ENCODE data around the gene RERE.

The RERE gene

DNA sequence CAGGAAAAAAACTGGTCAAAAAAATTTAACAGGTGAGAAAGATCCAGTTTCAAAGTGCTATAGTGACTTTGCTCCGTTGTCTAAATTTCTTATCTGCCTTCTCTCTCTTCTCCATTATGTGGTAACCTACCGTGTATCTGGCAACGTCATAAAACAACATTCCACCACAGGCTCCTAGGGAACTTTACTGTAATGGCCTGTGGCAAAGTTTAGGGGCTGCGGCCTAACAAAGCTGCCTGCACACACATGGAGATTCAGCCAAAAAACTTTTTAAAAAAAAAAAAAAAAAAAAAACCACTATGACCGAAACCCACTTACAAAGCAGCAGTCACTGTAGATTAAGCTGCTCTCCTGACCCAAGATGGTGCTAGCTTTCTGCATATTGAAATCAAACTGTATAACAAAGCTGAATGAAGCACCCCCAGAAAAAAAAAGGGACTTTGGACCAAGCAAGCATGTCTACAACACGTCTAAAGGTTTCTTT, 296.9 kb downstream of the RERE start (continued):
- TF ChIP-seq ZNF280D (tag by site-specific recombination; IDR thresholded peaks at IDR 0.05) (no peak), PRDM6 (tag by site-specific recombination; IDR thresholded peaks at IDR 0.05) (peak; percentile 84), ZNF335 (tag by site-specific recombination; conservative IDR thresholded peaks at IDR 0.05) (peak; percentile 56), ZNF140 (tag by site-specific recombination; IDR thresholded peaks at IDR 0.05) (no peak), ZNF48 (tag by site-specific recombination; IDR thresholded peaks at IDR 0.05) (no peak), BCL11A (tag by site-specific recombination; IDR thresholded peaks at IDR 0.05; ENCODE audit: low read depth) (0 out of 2 replicates have a peak, but pooled peaks have one; percentile 13), ZXDB (tag by site-specific recombination; IDR thresholded peaks at IDR 0.05) (0 out of 2 replicates have a peak, but pooled peaks have one; percentile 65), TRIM28 (IDR thresholded peaks at IDR 0.05; ENCODE audit: borderline replicate concordance, low read length) (no peak), ZNF600 (tag by site-specific recombination; IDR thresholded peaks at IDR 0.05) (peak; percentile 74), INSM2 (tag by site-specific recombination; IDR thresholded peaks at IDR 0.05) (peak; percentile 52; the same call in 1 of the 2 replicates)
- TF ChIP-seq, protein P1, sequence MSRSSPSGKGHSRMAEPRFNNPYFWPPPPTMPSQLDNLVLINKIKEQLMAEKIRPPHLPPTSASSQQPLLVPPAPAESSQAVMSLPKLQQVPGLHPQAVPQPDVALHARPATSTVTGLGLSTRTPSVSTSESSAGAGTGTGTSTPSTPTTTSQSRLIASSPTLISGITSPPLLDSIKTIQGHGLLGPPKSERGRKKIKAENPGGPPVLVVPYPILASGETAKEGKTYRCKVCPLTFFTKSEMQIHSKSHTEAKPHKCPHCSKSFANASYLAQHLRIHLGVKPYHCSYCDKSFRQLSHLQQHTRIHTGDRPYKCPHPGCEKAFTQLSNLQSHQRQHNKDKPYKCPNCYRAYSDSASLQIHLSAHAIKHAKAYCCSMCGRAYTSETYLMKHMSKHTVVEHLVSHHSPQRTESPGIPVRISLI (tag by site-specific recombination; IDR thresholded peaks at IDR 0.05) = peak; percentile 84
- TF ChIP-seq, protein P2, sequence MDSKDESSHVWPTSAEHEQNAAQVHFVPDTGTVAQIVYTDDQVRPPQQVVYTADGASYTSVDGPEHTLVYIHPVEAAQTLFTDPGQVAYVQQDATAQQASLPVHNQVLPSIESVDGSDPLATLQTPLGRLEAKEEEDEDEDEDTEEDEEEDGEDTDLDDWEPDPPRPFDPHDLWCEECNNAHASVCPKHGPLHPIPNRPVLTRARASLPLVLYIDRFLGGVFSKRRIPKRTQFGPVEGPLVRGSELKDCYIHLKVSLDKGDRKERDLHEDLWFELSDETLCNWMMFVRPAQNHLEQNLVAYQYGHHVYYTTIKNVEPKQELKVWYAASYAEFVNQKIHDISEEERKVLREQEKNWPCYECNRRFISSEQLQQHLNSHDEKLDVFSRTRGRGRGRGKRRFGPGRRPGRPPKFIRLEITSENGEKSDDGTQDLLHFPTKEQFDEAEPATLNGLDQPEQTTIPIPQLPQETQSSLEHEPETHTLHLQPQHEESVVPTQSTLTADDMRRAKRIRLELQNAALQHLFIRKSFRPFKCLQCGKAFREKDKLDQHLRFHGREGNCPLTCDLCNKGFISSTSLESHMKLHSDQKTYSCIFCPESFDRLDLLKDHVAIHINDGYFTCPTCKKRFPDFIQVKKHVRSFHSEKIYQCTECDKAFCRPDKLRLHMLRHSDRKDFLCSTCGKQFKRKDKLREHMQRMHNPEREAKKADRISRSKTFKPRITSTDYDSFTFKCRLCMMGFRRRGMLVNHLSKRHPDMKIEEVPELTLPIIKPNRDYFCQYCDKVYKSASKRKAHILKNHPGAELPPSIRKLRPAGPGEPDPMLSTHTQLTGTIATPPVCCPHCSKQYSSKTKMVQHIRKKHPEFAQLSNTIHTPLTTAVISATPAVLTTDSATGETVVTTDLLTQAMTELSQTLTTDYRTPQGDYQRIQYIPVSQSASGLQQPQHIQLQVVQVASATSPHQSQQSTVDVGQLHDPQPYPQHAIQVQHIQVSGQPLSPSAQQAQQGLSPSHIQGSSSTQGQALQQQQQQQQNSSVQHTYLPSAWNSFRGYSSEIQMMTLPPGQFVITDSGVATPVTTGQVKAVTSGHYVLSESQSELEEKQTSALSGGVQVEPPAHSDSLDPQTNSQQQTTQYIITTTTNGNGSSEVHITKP (tag by site-specific recombination; IDR thresholded peaks at IDR 0.05) = 0 out of 2 replicates have a peak, but pooled peaks have one; percentile 40

DNA sequence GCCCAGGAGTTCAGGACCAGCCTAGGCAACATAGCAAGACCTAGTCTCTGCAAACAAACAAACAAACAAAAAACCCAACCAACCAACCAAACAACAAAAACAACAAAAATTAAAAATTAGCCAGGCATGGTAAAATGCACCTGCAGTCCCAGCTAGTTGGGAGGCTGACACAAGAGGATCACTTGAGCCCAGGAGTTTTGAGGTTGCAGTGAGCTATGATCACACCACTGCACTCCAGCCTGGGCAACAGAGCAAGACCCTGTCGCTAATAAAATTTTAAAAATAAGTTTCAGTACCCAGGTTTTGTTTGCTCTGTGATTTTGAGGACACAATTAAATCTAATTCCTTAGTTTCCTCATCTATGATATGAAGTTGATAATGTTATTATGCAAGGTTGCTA, 298.3 kb downstream of the RERE start:
- Histone ChIP-seq H3K9me3 (ENCODE audit: control insufficient read depth, insufficient read depth, low read depth, low read length) (no peaks in the 10 kb centered on the region), H3K4me1 (ENCODE audit: control insufficient read depth, insufficient read depth, low read length) (peaks cover 14% of the 10 kb centered on the region), H3K27ac (ENCODE audit: extremely low read depth, low read depth, low read length) (no peak overlapping the region), H3K36me3 (ENCODE audit: control insufficient read depth in 2 of 2, insufficient read depth in 1 of 2, low read length in 2 of 2) (peaks cover 0 to 6% of the 10 kb centered on the region in 2 experiments; a peak in 2 of 3 replicates), H3K4me3 (ENCODE audit: low read depth, low read length) (no peak overlapping the region)
- POLR2A ChIA-PET = no interaction called here
- CTCF ChIA-PET = no interaction called here
- no peak for TF ChIP-seq ZNF792 (tag by site-specific recombination; IDR thresholded peaks at IDR 0.05)
- peak; percentile 91; the same call in 1 of the 2 replicates for TF ChIP-seq ZNF121 (tag by site-specific recombination; IDR thresholded peaks at IDR 0.05)

Measured in HEK293 (cell line).